Small intestine (tissue), 7 donors: Measurements from ENCODE around the gene RERG. TPM values are rescaled to one million over a fixed set of nuclear protein-coding genes. Genes with fewer than 3 reads are reported as not detected.
"Not testable (repeated sequence)": the region's sequence is repeated elsewhere in the genome, so short reads cannot be mapped to it uniquely, and the experiment has no call there.

Experiments used
- DNase-seq, 2 donors: peaks; one replicate each; pipeline versions ENCODE4 v3.0.0 to v3.0.0-alpha.2; 2013
- FAIRE-seq: peaks from 2 replicates; lab custom pipeline; 2012; peaks lifted over from hg19 to GRCh38; lab: Jason Lieb, UNC
- H3K27ac ChIP-seq, 3 donors: one replicate each; pipeline ENCODE4 v1.5.1; 2013; ENCODE audit warnings: low read length in 2 of 3, mild to moderate bottlenecking in 2 of 3, control low read depth in 1 of 3, inconsistent platforms in 1 of 3, low read depth in 1 of 3, moderate library complexity in 1 of 3
- H3K27me3 ChIP-seq, 3 donors: one replicate each; pipeline ENCODE4 v1.6.1; 2013; ENCODE audit warnings: low read length in 3 of 3, inconsistent platforms in 1 of 3; ENCODE audit not compliant: control insufficient read depth in 3 of 3, insufficient read depth in 3 of 3
- H3K36me3 ChIP-seq, 3 donors: one replicate each; pipeline ENCODE4 v1.6.1; 2013; ENCODE audit warnings: low read length in 3 of 3, inconsistent platforms in 1 of 3, low read depth in 1 of 3, mild to moderate bottlenecking in 1 of 3, moderate library complexity in 1 of 3; ENCODE audit not compliant: control insufficient read depth in 3 of 3, insufficient read depth in 2 of 3
- H3K4me1 ChIP-seq, 3 donors: one replicate each; pipeline ENCODE4 v1.6.1; 2013; ENCODE audit warnings: low read length in 2 of 3, inconsistent platforms in 1 of 3, low read depth in 1 of 3, mild to moderate bottlenecking in 1 of 3, moderate library complexity in 1 of 3; ENCODE audit not compliant: control insufficient read depth in 3 of 3, insufficient read depth in 2 of 3
- H3K4me3 ChIP-seq, 3 donors: one replicate each; pipeline ENCODE4 v1.5.1; 2013; ENCODE audit warnings: low read length in 3 of 3, control low read depth in 1 of 3, inconsistent platforms in 1 of 3, low read depth in 1 of 3, mild to moderate bottlenecking in 1 of 3, moderate library complexity in 1 of 3
- H3K9me3 ChIP-seq, 2 donors: one replicate each; pipeline ENCODE4 v1.6.1; 2013; ENCODE audit warnings: low read depth in 1 of 2, low read length in 1 of 2; ENCODE audit not compliant: control insufficient read depth in 2 of 2, insufficient read depth in 1 of 2
- WGBS, 3 donors: extraction: QIAGEN DNeasy Blood & Tissue Kit; methylation state at CpG; one replicate each; pipeline ENCODE4 v1.1.7; 2013; 5-methylcytosine and 5-hydroxymethylcytosine counted together
- polyA plus RNA-seq, 4 donors: library from polyadenylated mRNA; stranded (reverse) in 3 of 4; unstranded in 1 of 4; fragments of 200-250 nt in 3 of 4; fragments of 120-200 nt in 1 of 4; gene quantifications; one replicate each; pipeline versions ENCODE4 v1.2.1 to v1.2.3, GENCODE V29; 2013
- donor health status: healthy with polysubstance abuse.
- donor health status: control.
- donor health status: control.
- donor health status: Bipolar disorder and iron deficiency.
- donor health status: healthy.

The RERG gene
- polyA plus RNA-seq, 4 donors: 0.45 to 4.9 (median 2.4) TPM

- Histone ChIP-seq H3K4me1 (no peaks in the 10 kb centered on the region), H3K27me3 (no peaks in the 10 kb centered on the region), H3K9me3 (no peaks in the 10 kb centered on the region), H3K4me3 (no peak overlapping the region), H3K27ac (no peak overlapping the region), H3K36me3 (no peaks in the 10 kb centered on the region)
- no peak for FAIRE-seq
- 45 to 61% (median 56%) methylated on average over 1 of the region's 1 CpG for WGBS, 3 donors
- DNase-seq: no peak
Observed at GRCh38 chr12:15092826-15093225, 128.4 kb downstream of the RERG start.

- DNase-seq (no peak), FAIRE-seq (no peak)
- no peak overlapping the region for H3K4me3 ChIP-seq
- H3K27ac ChIP-seq: no peak overlapping the region
- 65 to 86% (median 65%) methylated on average over 2 of the region's 2 CpGs for WGBS, 3 donors
- no peaks in the 10 kb centered on the region for H3K9me3 ChIP-seq
- no peaks in the 10 kb centered on the region for H3K27me3 ChIP-seq
- H3K4me1 ChIP-seq: no peaks in the 10 kb centered on the region
- H3K36me3 ChIP-seq: no peaks in the 10 kb centered on the region
Observed at GRCh38 chr12:15090441-15090840, 130.8 kb downstream of the RERG start.

- no peak overlapping the region for H3K27ac ChIP-seq
- H3K9me3 ChIP-seq: no peaks in the 10 kb centered on the region
- 48 to 70% (median 61%) methylated on average over 1 of the region's 1 CpG for WGBS, 3 donors
- FAIRE-seq (no peak), DNase-seq (no peak)
- H3K4me1 ChIP-seq: no peaks in the 10 kb centered on the region
- no peaks in the 10 kb centered on the region for H3K27me3 ChIP-seq
- H3K36me3 ChIP-seq: no peaks in the 10 kb centered on the region
- no peak overlapping the region for H3K4me3 ChIP-seq
Observed at GRCh38 chr12:15088105-15088504, 133.1 kb downstream of the RERG start.

- not testable (repeated sequence) for DNase-seq, H3K9me3 ChIP-seq, H3K4me1 ChIP-seq, H3K4me3 ChIP-seq, H3K27me3 ChIP-seq, H3K36me3 ChIP-seq, FAIRE-seq, H3K27ac ChIP-seq
- WGBS, 3 donors: 24 to 62% (median 38%) methylated on average over 2 of the region's 2 CpGs
Observed at GRCh38 chr12:15077751-15078150, 143.5 kb downstream of the RERG start.

- WGBS, 3 donors: 82 to 95% (median 87%) methylated on average over 1 of the region's 1 CpG
- Histone ChIP-seq H3K27me3 (no peaks in the 10 kb centered on the region), H3K4me3 (no peak overlapping the region), H3K9me3 (no peaks in the 10 kb centered on the region), H3K27ac (no peak overlapping the region), H3K4me1 (no peaks in the 10 kb centered on the region), H3K36me3 (no peaks in the 10 kb centered on the region)
- DNase-seq: no peak
- no peak for FAIRE-seq
Observed at GRCh38 chr12:15074351-15074750, 146.9 kb downstream of the RERG start.

GRCh38 chr12:15059123-15059522 is 162.1 kb downstream of the RERG start:
- Histone ChIP-seq H3K9me3 (no peaks in the 10 kb centered on the region), H3K27ac (no peak overlapping the region), H3K4me3 (no peak overlapping the region), H3K36me3 (no peaks in the 10 kb centered on the region), H3K27me3 (no peaks in the 10 kb centered on the region), H3K4me1 (no peaks in the 10 kb centered on the region)
- FAIRE-seq (no peak), DNase-seq (no peak)
- 94 to 100% (median 95%) methylated on average over 1 of the region's 1 CpG for WGBS, 3 donors

Other genes with a start within 250 kb of the RERG start
- gene PDE6H, start 248.4 kb downstream of the RERG start, polyA plus RNA-seq: not detected
- gene PTPRO, start 101.1 kb upstream of the RERG start, polyA plus RNA-seq: 1 to 10 TPM in 2 of 4 donors, under 1 TPM in 2; 0.78 to 6.7 (median 1.3) TPM